K562 (cell line): ENCODE results near the gene EIF1AY.

Experiments
- ELF1 ChIP-seq: fragments of 200-800 bp; sonication (Bioruptor generic); IDR thresholded peaks from 2 replicates; pipeline ENCODE4 v1.6.1; 2016; ENCODE audit warnings: missing genetic modification characterization, missing compliant biosample characterization
- ETV6 ChIP-seq, 3 experiments: fragments of 150-350 bp in 1 of 3; sonication (generic) in 1 of 3; formaldehyde crosslinking in 1 of 3; IDR thresholded peaks; 2 replicates each; pipeline versions ENCODE4 v1.6.1 to v1.8.0; 2014 to 2022; ENCODE audit warnings: borderline replicate concordance in 2 of 3, low read depth in 2 of 3, antibody characterized with exemption in 1 of 3, low read length in 1 of 3, mild to moderate bottlenecking in 1 of 3, missing genetic modification reagents in 1 of 3
- JUND ChIP-seq, 2 experiments: IDR thresholded peaks; 2 replicates in 1 of 2; 3 replicates in 1 of 2; pipeline ENCODE4 v1.6.1; 2011; ENCODE audit warnings: borderline replicate concordance in 2 of 2, low read depth in 2 of 2, low read length in 2 of 2, improper control_type of control experiment in 1 of 2, missing biosample characterization in 1 of 2, missing genetic modification characterization in 1 of 2, missing genetic modification reagents in 1 of 2
- YY1 ChIP-seq, 3 experiments: IDR thresholded peaks; 2 replicates each; pipeline ENCODE4 v1.6.1; 2011; ENCODE audit warnings: low read length in 2 of 3, mild to moderate bottlenecking in 2 of 3, moderate library complexity in 2 of 3, borderline replicate concordance in 1 of 3, control low read depth in 1 of 3, low read depth in 1 of 3; ENCODE audit not compliant: insufficient read depth in 3 of 3, insufficient replicate concordance in 2 of 3, control insufficient read depth in 1 of 3, insufficient read length in 1 of 3; ENCODE audit errors: extremely low read depth in 1 of 3
- TF ChIP-seq, protein P1 (sequence below), 2 experiments: fragments of 450-650 bp; IDR thresholded peaks; 2 replicates each; pipeline ENCODE4 v1.6.1; 2016
- TF ChIP-seq, protein P2 (sequence below), 3 experiments: IDR thresholded peaks in 2 of 3; conservative IDR thresholded peaks in 1 of 3; 2 replicates each; pipeline ENCODE4 v1.5.1; 2011 to 2012; ENCODE audit warnings: low read length in 3 of 3, mild to moderate bottlenecking in 3 of 3, control low read depth in 2 of 3, improper control_type of control experiment in 1 of 3, inconsistent platforms in 1 of 3, low read depth in 1 of 3, mixed read lengths in 1 of 3, moderate library complexity in 1 of 3; ENCODE audit not compliant: insufficient read depth in 2 of 3

DNA sequence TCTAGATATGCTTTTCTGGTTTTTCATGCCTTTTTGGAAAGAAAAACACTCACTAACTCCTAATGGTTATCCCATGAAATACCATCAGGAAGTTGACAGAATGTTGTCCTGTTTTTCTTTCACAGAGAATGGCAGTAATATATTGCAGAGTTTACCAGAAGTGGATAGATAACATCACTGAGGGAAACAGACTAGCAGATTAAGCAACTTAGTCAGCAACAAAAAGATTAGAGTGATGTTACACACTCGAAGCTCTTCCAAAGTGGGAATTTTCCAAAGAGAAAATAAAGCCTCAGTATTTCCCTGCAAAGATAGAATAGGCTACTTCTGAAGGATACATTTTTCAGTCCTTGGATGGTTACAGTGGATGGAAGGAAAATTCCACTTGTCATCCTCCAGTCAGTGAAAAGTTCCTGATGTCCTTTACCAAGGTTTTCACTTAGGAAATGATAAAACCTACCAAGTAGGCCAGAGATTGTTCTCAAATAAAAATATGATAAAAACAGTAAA lies 31.1 kb upstream of the EIF1AY start:
- TF ChIP-seq JUND (IDR thresholded peaks at IDR 0.05; ENCODE audit: borderline replicate concordance, low read depth, low read length) (no peak), JUND (tag; IDR thresholded peaks at IDR 0.05; ENCODE audit: borderline replicate concordance, low read depth, low read length) (no peak), ELF1 (tag) (no peak), ETV6 (IDR thresholded peaks at IDR 0.05; ENCODE audit: borderline replicate concordance in 1 of 2, low read depth in 2 of 2, low read length in 1 of 2) (no peak), ETV6 (CRISPR knock-in tag; IDR thresholded peaks at IDR 0.05; ENCODE audit: borderline replicate concordance) (no peak), YY1 (IDR thresholded peaks at IDR 0.05; ENCODE audit: borderline replicate concordance in 1 of 3, control insufficient read depth in 1 of 3, extremely low read depth in 1 of 3, insufficient read depth in 3 of 3, insufficient read length in 1 of 3, insufficient replicate concordance in 2 of 3, low read depth in 1 of 3, low read length in 2 of 3) (no peak)
- TF ChIP-seq, protein P1, sequence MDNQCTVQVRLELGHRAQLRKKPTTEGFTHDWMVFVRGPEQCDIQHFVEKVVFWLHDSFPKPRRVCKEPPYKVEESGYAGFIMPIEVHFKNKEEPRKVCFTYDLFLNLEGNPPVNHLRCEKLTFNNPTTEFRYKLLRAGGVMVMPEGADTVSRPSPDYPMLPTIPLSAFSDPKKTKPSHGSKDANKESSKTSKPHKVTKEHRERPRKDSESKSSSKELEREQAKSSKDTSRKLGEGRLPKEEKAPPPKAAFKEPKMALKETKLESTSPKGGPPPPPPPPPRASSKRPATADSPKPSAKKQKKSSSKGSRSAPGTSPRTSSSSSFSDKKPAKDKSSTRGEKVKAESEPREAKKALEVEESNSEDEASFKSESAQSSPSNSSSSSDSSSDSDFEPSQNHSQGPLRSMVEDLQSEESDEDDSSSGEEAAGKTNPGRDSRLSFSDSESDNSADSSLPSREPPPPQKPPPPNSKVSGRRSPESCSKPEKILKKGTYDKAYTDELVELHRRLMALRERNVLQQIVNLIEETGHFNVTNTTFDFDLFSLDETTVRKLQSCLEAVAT (IDR thresholded peaks at IDR 0.05): no peak
- TF ChIP-seq, protein P2, sequence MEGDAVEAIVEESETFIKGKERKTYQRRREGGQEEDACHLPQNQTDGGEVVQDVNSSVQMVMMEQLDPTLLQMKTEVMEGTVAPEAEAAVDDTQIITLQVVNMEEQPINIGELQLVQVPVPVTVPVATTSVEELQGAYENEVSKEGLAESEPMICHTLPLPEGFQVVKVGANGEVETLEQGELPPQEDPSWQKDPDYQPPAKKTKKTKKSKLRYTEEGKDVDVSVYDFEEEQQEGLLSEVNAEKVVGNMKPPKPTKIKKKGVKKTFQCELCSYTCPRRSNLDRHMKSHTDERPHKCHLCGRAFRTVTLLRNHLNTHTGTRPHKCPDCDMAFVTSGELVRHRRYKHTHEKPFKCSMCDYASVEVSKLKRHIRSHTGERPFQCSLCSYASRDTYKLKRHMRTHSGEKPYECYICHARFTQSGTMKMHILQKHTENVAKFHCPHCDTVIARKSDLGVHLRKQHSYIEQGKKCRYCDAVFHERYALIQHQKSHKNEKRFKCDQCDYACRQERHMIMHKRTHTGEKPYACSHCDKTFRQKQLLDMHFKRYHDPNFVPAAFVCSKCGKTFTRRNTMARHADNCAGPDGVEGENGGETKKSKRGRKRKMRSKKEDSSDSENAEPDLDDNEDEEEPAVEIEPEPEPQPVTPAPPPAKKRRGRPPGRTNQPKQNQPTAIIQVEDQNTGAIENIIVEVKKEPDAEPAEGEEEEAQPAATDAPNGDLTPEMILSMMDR (IDR thresholded peaks at IDR 0.05 in 2 of 3, conservative IDR thresholded peaks at IDR 0.05 in 1 of 3; ENCODE audit: insufficient read depth in 2 of 3, low read depth in 1 of 3, low read length in 3 of 3): no peak
